ENCODE results near the gene TAS2R42.

The TAS2R42 gene

GRCh38 chr12:11186837-11187236 is at the start of gene TAS2R42:
TAS2R42 (minus strand) TSS chr12:11186937; CDS start chr12:11186937, 0 bp downstream.
- DNase-seq (ENCODE audit: low read depth) = no peak

GRCh38 chr12:11233532-11233931 is 46.8 kb upstream of the TAS2R42 start:
- no peak for DNase-seq (ENCODE audit: low read depth)

DNA sequence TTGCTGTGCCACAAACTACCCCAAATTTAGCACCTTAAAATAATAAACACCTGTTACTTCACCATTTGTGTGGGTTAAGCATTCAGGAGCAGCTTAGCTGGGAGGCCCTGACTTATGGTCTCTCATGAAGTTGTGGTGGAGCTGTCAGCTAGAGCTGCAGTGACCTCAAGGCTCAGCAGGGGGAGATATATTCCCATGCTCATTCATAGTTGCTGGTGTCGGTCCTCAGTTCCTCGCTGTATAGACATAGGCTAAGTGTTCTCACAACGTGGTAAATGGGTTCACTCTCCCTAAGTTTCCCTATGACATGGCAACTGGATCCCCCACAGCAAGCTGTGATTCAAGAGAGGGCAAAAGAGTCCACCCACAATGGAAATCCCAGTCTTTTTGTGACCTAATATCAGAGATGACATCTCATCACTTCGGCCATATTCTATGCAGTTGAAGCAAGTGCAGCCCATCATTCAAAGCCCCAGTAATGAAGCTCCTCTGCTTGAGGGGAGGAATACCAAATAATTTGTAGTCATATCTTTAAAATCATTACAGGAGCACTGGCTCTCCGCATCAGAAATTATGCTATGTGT is 41.7 kb upstream of the TAS2R42 start:
- DNase-seq (ENCODE audit: low read depth) = peak; percentile 7

DNA sequence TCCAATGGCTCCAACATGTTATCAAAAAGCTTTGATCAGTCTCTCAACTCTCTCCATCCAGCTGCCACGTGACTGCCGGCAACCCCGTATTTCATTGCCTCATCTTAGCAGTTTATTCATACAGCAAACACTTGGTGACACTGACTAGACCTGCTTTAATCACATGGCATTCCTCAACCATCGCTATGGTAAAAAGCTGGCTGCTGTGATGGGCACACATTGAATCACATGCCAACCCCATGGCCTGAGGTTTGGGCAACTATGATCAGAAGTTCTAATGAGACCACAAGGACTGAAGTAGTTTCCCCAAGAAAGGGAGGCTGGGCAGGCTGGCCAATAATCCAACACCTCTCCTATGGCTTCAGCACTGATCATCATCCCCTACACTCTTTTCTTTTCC is 40.6 kb upstream of the TAS2R42 start:
- DNase-seq (ENCODE audit: low read depth) = no peak

DNA sequence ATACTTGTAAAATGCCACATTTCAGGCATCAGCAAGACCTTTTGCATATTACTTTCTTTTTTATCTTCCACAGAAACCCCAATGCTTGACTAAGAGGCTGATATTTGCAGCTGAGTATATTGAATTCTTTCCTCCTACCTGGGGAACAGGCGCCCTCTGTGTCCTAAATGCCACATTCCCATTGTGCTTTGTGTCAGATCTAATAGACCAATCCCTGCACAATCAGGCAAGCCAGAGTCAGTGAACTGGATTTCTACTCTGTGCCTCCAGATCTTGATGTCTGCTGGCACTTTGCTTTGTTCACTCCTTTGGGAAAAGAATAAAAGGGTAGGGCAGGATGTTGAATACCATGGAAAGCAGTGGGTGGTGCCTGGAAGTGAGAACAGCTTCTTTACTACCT is 22.4 kb upstream of the TAS2R42 start:
- no peak for DNase-seq (ENCODE audit: low read depth)

GRCh38 chr12:11204173-11204572 is 17.4 kb upstream of the TAS2R42 start:
- DNase-seq (ENCODE audit: low read depth) = no peak

DNA sequence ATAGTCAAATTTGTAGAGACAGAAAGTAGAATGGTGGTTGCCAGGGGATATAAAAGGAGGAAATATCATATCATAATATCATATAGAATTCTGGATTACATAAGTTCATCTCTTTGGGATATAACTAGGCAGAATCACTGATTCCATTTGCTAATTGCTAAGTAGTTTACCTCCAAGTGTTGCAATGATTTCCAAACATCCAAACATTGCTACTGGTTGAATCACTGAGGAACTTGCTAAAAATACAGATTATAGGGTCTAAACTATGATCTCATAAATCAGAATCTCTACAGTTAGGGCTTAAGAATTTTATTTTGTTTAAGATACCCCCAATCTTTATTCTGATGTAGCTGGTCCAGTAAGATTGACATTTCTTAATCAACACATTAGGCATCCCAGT is 16.1 kb upstream of the TAS2R42 start:
- no peak for DNase-seq (ENCODE audit: low read depth)

GRCh38 chr12:11183011-11183410 is 3.7 kb downstream of the TAS2R42 start:
- no peak for DNase-seq (ENCODE audit: low read depth)

GRCh38 chr12:11182529-11182928 is 4.2 kb downstream of the TAS2R42 start:
- no peak for DNase-seq (ENCODE audit: low read depth)

DNA sequence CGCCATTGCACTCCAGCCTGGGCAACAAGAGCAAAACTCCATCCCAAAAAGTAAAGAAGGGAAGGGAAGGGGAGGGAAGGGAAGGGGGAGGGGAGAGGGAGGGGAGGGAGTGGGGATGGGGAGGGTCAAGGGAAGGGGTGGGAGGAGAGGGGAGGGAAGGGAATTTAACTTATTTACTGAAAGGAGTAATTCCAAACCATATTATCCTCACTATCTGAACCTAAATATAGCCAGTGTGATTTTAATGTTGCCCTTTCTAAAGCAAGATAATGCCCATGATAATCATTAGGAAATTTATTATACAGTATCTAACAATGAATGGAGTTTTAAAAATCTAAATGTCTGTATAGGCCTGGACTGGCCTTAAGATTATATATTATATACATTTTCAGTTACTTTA is 8.5 kb downstream of the TAS2R42 start:
- DNase-seq (ENCODE audit: low read depth) = no peak

- no peak for DNase-seq (ENCODE audit: low read depth)
Observed at GRCh38 chr12:11174022-11174421, 12.7 kb downstream of the TAS2R42 start.

GRCh38 chr12:11171969-11172675 is 14.6 kb downstream of the TAS2R42 start:
- DNase-seq (ENCODE audit: low read depth) = no peak

DNA sequence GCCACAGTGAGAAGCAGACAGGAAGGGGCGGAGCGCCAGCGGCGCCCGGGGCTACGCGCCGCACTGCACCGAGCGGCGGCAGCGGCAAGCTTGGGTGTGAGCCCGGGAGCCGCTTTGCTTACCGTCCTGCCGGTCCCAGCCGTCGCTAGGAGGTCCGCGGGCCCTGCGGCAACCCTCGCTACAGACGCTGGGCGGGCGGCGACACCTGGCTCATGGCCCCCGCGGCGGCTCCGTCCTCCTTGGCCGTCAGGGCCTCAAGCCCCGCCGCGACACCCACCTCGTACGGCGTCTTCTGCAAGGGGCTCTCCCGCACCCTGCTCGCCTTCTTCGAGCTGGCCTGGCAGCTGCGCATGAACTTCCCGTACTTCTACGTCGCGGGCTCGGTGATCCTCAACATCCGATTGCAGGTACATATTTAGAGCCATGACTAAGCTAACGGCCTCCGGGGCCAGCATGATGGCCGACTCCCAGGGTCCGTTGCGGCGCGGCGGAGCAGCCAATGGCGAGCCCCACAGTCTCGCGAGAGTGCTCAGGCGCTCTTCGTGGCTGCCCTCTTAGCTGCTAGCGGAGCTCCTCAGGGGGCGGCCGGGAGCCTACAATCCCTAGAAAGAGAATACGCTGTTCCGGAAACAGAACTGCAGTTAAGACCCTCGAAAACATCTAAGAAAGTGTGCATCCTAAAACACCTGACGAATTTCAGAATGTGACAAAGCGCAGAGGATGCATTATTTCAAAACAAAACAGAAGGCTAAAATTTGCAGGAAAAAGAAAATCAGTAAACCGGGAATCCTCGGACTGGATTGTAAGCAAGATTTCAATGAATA is 15.4 kb downstream of the TAS2R42 start, which contains the start of gene SMIM10L1:
Gene SMIM10L1, plus strand, starts transcription at position 50 of the 824 bp plus-strand sequence. Its CDS starts 163 bp downstream, at position 213.
- DNase-seq (ENCODE audit: low read depth) = peak; percentile 83

- DNase-seq (ENCODE audit: low read depth) = no peak
Observed at GRCh38 chr12:11170810-11171144, 16.0 kb downstream of the TAS2R42 start.

DNA sequence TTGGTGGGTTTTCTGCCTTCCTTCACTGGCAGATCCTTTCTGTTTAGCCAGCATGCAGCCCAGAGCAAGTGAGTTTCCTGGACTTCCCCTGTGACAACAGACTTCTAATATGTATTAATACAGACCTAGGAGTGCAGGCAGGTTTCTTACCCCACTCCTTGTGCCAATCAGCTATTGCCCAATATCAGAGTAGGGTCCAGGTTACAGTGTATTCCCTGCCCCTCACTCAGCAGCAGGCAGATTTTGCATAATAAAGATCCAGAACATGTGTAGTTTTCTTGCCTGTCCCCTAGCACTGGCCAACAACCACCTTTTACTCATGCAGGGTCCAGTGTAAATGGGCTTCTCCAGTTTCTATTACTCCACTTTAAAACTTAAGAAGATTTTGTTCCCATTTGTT is 20.4 kb downstream of the TAS2R42 start:
- DNase-seq (ENCODE audit: low read depth) = no peak

GRCh38 chr12:11164384-11164783 is 22.4 kb downstream of the TAS2R42 start:
- DNase-seq (ENCODE audit: low read depth) = no peak

GRCh38 chr12:11162502-11162901 is 24.2 kb downstream of the TAS2R42 start:
- no peak for DNase-seq (ENCODE audit: low read depth)

- no peak for DNase-seq (ENCODE audit: low read depth)
Observed at GRCh38 chr12:11158885-11159444, 27.8 kb downstream of the TAS2R42 start.

DNA sequence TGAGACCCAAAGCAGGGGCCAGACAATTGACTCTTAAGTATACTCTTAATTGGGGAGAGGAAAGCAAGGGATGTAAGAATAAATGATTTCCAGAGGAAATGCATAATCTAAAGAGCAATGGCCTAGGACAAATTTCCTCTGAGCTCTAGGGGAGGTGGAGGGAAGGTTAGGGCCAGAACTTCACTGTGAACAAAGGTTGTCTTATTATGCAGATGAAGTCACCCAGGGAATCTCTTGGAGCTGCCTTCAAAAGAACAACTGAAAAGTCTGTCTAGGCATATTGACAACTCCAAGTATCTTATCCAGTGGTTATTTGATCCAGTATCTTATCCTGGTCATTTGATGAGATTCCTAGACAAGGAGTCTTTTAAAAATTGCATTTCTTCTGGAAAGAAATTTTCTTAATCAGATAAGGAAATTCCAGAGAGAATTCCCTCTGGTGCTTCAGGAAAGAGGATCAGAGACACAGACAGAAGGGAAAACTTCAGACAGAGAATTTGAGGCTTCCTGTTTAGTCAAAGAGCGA is 32.3 kb downstream of the TAS2R42 start:
- DNase-seq (ENCODE audit: low read depth) = no peak

DNA sequence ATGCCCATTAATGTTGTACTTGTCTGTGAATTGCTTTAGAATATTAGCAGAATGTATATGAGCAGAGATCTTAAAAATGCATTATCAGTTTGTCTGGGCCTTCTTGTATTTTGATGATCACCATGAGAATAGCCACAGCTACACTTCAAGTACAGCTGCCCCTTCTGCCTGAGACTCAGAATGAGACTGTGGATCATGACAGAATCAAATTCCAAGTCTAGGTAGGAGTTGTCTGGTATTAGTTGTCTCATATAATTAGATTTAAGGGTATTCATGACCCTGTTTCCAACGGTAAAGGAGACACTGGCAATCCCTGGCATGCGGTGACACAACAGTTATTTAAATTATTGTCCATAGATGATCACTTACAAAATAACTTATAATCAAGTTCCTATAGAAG is 34.0 kb downstream of the TAS2R42 start:
- DNase-seq (ENCODE audit: low read depth) = no peak

GRCh38 chr12:11150832-11151231 is 35.9 kb downstream of the TAS2R42 start:
- no peak for DNase-seq (ENCODE audit: low read depth)

GRCh38 chr12:11147420-11147819 is 39.3 kb downstream of the TAS2R42 start:
- no peak for DNase-seq (ENCODE audit: low read depth)

DNA sequence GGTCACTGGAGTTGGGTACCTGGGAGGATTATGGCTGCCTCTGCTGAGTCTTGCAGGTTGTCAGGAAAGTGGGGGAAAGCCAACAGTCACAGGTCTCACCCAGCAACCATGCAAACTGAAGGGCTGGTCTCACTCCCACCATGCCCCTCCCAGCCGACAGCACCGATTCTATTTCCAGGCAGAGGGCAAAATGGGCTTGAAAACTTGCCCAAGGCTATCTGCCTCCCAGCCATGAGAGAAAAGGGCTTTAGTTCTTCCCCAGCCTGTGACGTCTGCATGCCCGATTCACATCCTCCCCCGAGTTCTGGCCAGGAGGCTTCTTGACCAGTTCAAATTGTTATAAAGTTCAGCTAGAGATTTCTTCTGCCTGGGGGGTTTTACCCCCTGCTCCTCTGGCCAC is 42.4 kb downstream of the TAS2R42 start:
- no peak for DNase-seq (ENCODE audit: low read depth)

All from activated T-cell treated with anti-CD3 and anti-CD28 coated beads for 24 hours (primary cell).